Measurements from ENCODE around the gene INF2. TPM values are rescaled to one million over a fixed set of nuclear protein-coding genes. Genes with fewer than 3 reads are reported as not detected.

The INF2 gene
- total and polyA plus RNA-seq, 9 of the 15 experiments (the other 6 are each of a cell fraction or from before 2014, with no cell fraction given) = 0.56 to 31.3 (median 7.8) TPM

DNA sequence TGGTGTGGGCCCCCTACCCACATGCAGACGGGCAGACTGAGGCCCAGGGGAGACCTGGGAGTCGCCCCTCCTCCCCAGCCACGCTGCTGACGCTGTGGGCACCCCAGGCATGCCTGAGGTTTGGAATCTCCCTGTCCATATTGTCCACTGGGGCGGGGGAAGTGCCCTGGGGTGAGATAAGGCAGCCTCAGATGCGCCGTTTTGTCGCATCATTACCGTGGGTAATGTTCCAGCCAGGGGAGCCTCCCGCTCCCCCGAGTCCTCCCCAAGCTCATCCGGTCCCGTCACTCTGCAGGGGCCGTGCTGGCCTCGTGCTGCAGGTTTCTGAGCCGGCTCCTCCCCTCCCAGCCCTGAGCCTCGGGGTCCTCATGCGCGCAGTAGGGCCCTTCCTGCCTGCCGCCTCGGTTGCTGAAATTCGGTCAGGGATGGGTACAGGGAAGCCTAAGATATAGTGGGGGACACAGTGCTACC, 11.4 kb downstream of the INF2 start (continued):
- TF ChIP-seq, protein P1, sequence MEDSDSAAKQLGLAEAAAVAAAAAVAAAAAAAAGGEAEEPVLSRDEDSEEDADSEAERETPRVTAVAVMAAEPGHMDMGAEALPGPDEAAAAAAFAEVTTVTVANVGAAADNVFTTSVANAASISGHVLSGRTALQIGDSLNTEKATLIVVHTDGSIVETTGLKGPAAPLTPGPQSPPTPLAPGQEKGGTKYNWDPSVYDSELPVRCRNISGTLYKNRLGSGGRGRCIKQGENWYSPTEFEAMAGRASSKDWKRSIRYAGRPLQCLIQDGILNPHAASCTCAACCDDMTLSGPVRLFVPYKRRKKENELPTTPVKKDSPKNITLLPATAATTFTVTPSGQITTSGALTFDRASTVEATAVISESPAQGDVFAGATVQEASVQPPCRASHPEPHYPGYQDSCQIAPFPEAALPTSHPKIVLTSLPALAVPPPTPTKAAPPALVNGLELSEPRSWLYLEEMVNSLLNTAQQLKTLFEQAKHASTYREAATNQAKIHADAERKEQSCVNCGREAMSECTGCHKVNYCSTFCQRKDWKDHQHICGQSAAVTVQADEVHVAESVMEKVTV (CRISPR knock-in tag; IDR thresholded peaks at IDR 0.05) = no peak
- TF ChIP-seq ZNF699 (CRISPR knock-in tag; IDR thresholded peaks at IDR 0.05; ENCODE audit: insufficient replicate concordance) = no peak

DNA sequence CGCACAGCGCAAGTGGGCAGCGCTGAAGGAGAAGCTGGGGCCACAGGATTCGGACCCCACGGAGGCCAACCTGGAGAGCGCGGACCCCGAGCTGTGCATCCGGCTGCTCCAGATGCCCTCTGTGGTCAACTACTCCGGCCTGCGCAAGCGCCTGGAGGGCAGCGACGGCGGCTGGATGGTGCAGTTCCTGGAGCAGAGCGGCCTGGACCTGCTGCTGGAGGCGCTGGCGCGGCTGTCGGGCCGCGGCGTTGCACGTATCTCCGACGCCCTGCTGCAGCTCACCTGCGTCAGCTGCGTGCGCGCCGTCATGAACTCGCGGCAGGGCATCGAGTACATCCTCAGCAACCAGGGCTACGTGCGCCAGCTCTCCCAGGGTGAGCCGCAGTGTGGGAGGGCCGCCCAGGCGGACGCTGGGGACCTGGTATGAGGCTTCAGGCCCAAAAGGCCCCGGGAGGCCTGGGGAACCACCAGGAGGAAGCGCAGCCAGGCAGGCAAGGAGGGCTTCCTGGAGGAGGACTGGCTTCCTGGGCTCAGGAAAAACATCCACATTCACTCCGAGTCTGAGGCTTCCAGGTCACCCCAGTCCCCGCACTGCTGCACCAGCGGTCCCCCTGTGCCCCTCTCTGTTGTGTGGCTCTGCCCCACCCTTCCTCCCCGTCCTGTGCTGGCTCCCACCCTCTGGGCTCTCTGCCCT, 12.1 kb downstream of the INF2 start:
- H3K4me3 ChIP-seq = no peak overlapping the region
- H3K36me3 ChIP-seq (ENCODE audit: control insufficient read depth, insufficient read depth, low read length) = peaks cover 37% of the 10 kb centered on the region; the same call in 2 of the 3 replicates
- no peak for FAIRE-seq
- no peaks in the 10 kb centered on the region for H3K9me3 ChIP-seq (replicated peaks; ENCODE audit: control insufficient read depth, insufficient read depth, low read depth, low read length)
- ChIA-PET CTCF (ENCODE audit: low intra/inter-chr PET ratio) (no interaction called here), POLR2A (no interaction called here)
- intact Hi-C loops (cut with micrococcal nuclease) (no loop called here), in situ Hi-C loops (cut with MboI) (no loop called here)
- H3K4me2 ChIP-seq (ENCODE audit: insufficient read depth, low read length) = no peak overlapping the region
- no peak overlapping the region for H3K27ac ChIP-seq (ENCODE audit: extremely low read depth, low read depth, low read length)
- no peak overlapping the region for H2AFZ ChIP-seq (ENCODE audit: low read depth, low read length)
- peaks cover 15 to 70% of the 10 kb centered on the region in 2 experiments; a peak in 4 of 5 replicates for H3K4me1 ChIP-seq (replicated peaks in 1 of 2; ENCODE audit: control insufficient read depth in 2 of 2, insufficient read depth in 2 of 2, low read length in 2 of 2)
- no peak for ATAC-seq
- no peaks in the 10 kb centered on the region for H3K79me2 ChIP-seq (ENCODE audit: control insufficient read depth, insufficient read depth, low read length)
- H3K9ac ChIP-seq (ENCODE audit: insufficient read depth in 1 of 2, low read depth in 2 of 2, low read length in 2 of 2) = peak overlapping the region in 1 of 2 experiments; percentile 30; a peak in 1 of 4 replicates
- 88% methylated on average over 13 of the region's 46 CpGs for WGBS (ENCODE audit: insufficient coverage, low coverage, missing lambda C conversion rate)
- DNase-seq (ENCODE audit: extremely low read depth in 1 of 4, low spot score in 3 of 4) = no peak
- no peaks in the 10 kb centered on the region for H4K20me1 ChIP-seq (replicated peaks; ENCODE audit: control insufficient read depth, insufficient read depth, low read length)
- H3K9me1 ChIP-seq (ENCODE audit: control insufficient read depth, insufficient read depth, low read length) = peaks cover 3% of the 10 kb centered on the region
- BruUV-seq (replicated peaks) = no TSS peak
- no peaks in the 10 kb centered on the region for H3K27me3 ChIP-seq (ENCODE audit: control insufficient read depth in 2 of 2, insufficient read depth in 2 of 2, low read length in 2 of 2)
- TF ChIP-seq, protein P2, sequence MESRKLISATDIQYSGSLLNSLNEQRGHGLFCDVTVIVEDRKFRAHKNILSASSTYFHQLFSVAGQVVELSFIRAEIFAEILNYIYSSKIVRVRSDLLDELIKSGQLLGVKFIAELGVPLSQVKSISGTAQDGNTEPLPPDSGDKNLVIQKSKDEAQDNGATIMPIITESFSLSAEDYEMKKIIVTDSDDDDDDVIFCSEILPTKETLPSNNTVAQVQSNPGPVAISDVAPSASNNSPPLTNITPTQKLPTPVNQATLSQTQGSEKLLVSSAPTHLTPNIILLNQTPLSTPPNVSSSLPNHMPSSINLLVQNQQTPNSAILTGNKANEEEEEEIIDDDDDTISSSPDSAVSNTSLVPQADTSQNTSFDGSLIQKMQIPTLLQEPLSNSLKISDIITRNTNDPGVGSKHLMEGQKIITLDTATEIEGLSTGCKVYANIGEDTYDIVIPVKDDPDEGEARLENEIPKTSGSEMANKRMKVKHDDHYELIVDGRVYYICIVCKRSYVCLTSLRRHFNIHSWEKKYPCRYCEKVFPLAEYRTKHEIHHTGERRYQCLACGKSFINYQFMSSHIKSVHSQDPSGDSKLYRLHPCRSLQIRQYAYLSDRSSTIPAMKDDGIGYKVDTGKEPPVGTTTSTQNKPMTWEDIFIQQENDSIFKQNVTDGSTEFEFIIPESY (CRISPR knock-in tag; IDR thresholded peaks at IDR 0.05) = peak; percentile 65
- TF ChIP-seq, protein P3, sequence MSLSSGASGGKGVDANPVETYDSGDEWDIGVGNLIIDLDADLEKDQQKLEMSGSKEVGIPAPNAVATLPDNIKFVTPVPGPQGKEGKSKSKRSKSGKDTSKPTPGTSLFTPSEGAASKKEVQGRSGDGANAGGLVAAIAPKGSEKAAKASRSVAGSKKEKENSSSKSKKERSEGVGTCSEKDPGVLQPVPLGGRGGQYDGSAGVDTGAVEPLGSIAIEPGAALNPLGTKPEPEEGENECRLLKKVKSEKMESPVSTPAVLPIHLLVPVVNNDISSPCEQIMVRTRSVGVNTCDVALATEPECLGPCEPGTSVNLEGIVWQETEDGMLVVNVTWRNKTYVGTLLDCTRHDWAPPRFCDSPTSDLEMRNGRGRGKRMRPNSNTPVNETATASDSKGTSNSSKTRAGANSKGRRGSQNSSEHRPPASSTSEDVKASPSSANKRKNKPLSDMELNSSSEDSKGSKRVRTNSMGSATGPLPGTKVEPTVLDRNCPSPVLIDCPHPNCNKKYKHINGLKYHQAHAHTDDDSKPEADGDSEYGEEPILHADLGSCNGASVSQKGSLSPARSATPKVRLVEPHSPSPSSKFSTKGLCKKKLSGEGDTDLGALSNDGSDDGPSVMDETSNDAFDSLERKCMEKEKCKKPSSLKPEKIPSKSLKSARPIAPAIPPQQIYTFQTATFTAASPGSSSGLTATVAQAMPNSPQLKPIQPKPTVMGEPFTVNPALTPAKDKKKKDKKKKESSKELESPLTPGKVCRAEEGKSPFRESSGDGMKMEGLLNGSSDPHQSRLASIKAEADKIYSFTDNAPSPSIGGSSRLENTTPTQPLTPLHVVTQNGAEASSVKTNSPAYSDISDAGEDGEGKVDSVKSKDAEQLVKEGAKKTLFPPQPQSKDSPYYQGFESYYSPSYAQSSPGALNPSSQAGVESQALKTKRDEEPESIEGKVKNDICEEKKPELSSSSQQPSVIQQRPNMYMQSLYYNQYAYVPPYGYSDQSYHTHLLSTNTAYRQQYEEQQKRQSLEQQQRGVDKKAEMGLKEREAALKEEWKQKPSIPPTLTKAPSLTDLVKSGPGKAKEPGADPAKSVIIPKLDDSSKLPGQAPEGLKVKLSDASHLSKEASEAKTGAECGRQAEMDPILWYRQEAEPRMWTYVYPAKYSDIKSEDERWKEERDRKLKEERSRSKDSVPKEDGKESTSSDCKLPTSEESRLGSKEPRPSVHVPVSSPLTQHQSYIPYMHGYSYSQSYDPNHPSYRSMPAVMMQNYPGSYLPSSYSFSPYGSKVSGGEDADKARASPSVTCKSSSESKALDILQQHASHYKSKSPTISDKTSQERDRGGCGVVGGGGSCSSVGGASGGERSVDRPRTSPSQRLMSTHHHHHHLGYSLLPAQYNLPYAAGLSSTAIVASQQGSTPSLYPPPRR (CRISPR knock-in tag; IDR thresholded peaks at IDR 0.05; ENCODE audit: borderline replicate concordance) = no peak
- TF ChIP-seq ZKSCAN1 (IDR thresholded peaks at IDR 0.05; ENCODE audit: low read depth, low read length) (no peak), ZFP36 (IDR thresholded peaks at IDR 0.05; ENCODE audit: low read depth, low read length, partially characterized antibody) (peak; percentile 84), ZNF232 (CRISPR knock-in tag; IDR thresholded peaks at IDR 0.05) (no peak), BCL6 (CRISPR knock-in tag; IDR thresholded peaks at IDR 0.05) (no peak), POLR2G (IDR thresholded peaks at IDR 0.05; ENCODE audit: low read depth, low read length) (0 out of 2 replicates have a peak, but pooled peaks have one; percentile 10), ZNF121 (CRISPR knock-in tag; conservative IDR thresholded peaks at IDR 0.05) (no peak)

Data from K562 (cell line).